ENCODE data around the gene MLXIPL.

The MLXIPL gene

DNA sequence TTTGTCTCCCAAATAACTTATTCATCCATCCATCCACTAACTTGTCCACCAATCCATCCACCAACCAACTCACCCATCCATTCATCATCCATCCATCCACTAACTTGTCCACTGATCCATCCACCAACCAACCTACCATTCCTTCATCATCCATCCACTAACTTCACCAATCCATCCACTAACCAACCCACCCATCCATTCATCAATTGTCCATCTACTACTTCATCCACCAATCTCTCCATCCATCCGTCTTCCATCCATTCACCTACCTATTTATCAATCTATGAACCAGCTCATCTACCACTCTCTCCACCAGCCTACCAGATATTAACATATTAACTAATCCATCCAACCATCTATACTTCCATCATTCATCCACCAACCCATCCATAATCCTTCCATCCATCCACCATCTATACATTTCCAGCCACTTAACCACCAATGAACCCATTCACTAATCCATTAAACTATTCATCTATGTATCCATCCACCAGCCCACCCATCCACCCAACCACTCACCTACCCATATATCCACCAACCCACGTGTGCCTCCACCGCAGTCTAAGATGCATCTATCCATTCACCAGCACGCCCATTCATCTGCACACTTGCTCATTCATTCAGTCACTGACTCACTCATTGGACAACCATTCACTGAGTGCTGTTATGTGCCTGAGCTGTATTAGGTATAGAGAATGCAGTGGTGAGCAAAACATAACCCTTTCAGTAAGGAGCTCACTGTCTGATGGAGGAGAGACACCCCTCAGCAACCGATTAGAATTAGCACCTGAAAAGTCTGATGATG, 26.1 kb downstream of the MLXIPL start:
- Histone ChIP-seq H3K36me3 (ENCODE audit: control insufficient read depth in 4 of 4, insufficient read depth in 4 of 4, low read length in 3 of 4) (no peaks in the 10 kb centered on the region), H3K4me3 (ENCODE audit: control insufficient read depth in 1 of 7, extremely low read depth in 1 of 7, insufficient read depth in 4 of 7, low read depth in 2 of 7, low read length in 6 of 7) (no peak overlapping the region), H3K27ac (ENCODE audit: insufficient read depth in 1 of 2, low read depth in 1 of 2, low read length in 2 of 2, poor library complexity in 1 of 2, severe bottlenecking in 2 of 2) (no peak overlapping the region), H3K9me3 (ENCODE audit: control extremely low read depth in 1 of 5, control insufficient read depth in 4 of 5, insufficient read depth in 2 of 5, low read depth in 1 of 5, low read length in 4 of 5) (no peaks in the 10 kb centered on the region), H3K27me3 (replicated peaks in 2 of 5; ENCODE audit: control insufficient read depth in 4 of 5, insufficient read depth in 5 of 5, low read length in 4 of 5) (peaks cover 4 to 86% (median 15%) of the 10 kb centered on the region in 5 experiments), H3K4me1 (ENCODE audit: control extremely low read depth in 1 of 4, control insufficient read depth in 4 of 4, insufficient read depth in 4 of 4, low read length in 3 of 4) (no peaks in the 10 kb centered on the region)
- no peak for DNase-seq
- WGBS (ENCODE audit: insufficient coverage), result 85% methylated on average over 4 of the region's 5 CpGs
- ChIA-PET POLR2A (no interaction called here), CTCF (interaction anchor here (0.6 to 1.5 kb wide), 3 partner anchors 9 to 137 kb away, joined by 3 to 6 read pairs (median 3); no protein-coding TSS in a partner anchor)

DNA sequence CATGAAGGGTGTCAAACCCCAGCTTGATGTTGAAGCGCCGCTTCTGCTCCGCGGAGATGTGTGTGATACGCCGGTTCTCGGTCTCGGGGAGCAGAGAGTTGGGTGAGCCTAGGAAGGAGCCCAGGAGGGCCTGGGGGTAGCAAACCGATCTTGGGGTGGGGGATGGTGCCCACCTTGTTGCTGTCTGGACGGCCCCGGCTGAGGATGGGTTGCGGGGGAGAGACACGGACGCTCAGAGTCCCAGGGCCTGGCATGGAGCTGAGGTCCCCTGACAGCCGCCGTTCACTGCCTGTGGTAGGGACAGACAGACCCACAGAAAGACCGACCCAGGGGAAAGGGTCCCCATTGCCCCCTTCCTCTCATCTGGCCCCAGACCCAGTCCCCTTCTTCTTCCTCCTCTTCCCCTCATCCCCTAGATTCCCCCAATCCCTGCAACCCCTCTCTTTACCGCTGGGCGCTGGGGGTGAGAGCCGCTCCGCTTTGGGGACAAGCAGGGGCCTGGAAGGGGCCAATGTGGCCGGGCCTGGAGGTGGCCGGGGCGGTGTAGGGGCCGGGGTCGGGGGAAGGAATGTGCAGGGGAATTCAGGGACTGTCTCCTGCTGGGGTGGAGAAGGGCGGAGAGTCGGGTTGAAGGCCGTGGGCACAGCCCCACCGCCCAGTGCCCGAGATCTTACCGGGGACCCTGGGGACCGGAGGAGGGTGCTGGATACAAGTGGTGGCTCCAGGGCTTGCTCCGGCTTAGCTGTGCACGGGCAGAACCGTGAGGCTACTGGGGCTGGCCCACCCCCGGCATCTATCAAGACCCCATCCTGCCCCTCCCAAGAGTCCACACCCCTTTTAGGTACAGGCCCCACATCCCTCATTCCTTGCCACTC, 27.9 kb downstream of the MLXIPL start:
- Histone ChIP-seq H3K27ac (ENCODE audit: insufficient read depth in 1 of 2, low read depth in 1 of 2, low read length in 2 of 2, poor library complexity in 1 of 2, severe bottlenecking in 2 of 2) (no peak overlapping the region), H3K27me3 (replicated peaks in 2 of 5; ENCODE audit: control insufficient read depth in 4 of 5, insufficient read depth in 5 of 5, low read length in 4 of 5) (peaks cover 4 to 77% (median 11%) of the 10 kb centered on the region in 5 experiments), H3K4me1 (ENCODE audit: control extremely low read depth in 1 of 4, control insufficient read depth in 4 of 4, insufficient read depth in 4 of 4, low read length in 3 of 4) (no peaks in the 10 kb centered on the region), H3K9me3 (ENCODE audit: control extremely low read depth in 1 of 5, control insufficient read depth in 4 of 5, insufficient read depth in 2 of 5, low read depth in 1 of 5, low read length in 4 of 5) (no peaks in the 10 kb centered on the region), H3K36me3 (ENCODE audit: control insufficient read depth in 4 of 4, insufficient read depth in 4 of 4, low read length in 3 of 4) (no peaks in the 10 kb centered on the region), H3K4me3 (ENCODE audit: control insufficient read depth in 1 of 7, extremely low read depth in 1 of 7, insufficient read depth in 4 of 7, low read depth in 2 of 7, low read length in 6 of 7) (no peak overlapping the region)
- POLR2A ChIA-PET, result no interaction called here
- DNase-seq, result no peak
- CTCF ChIA-PET, result interaction anchor here (1.2 to 1.8 kb wide), 2 partner anchors 10 to 258 kb away, joined by 3 to 11 read pairs; no protein-coding TSS in a partner anchor
- 68% methylated on average over 28 of the region's 37 CpGs for whole genome bisulfite sequencing (ENCODE audit: insufficient coverage)

DNA sequence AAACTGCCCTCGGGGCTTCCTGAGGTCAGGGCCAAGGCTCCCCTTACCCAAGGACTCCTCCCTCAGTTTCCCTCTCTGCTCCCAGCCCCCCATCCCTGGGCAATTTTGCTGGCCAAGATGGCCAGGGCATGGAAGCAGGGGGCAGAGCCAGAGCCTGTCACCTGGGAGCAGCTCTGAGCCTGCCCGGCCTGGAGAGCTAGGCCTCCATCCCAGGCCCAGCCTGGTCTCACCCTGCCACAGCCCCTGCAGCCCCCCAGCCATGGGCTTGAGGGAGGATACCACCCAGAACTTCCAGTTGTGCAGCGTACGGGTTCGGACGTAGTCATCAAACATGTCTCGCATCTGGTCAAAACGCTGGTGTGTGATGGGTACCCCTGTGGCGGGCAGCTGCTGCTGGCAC, 29.0 kb downstream of the MLXIPL start:
- Histone ChIP-seq H3K4me1 (ENCODE audit: control extremely low read depth in 1 of 4, control insufficient read depth in 4 of 4, insufficient read depth in 4 of 4, low read length in 3 of 4) (no peaks in the 10 kb centered on the region), H3K27me3 (replicated peaks in 2 of 5; ENCODE audit: control insufficient read depth in 4 of 5, insufficient read depth in 5 of 5, low read length in 4 of 5) (peaks cover 0 to 70% (median 11%) of the 10 kb centered on the region in 5 experiments), H3K36me3 (ENCODE audit: control insufficient read depth in 4 of 4, insufficient read depth in 4 of 4, low read length in 3 of 4) (no peaks in the 10 kb centered on the region), H3K4me3 (ENCODE audit: control insufficient read depth in 1 of 7, extremely low read depth in 1 of 7, insufficient read depth in 4 of 7, low read depth in 2 of 7, low read length in 6 of 7) (no peak overlapping the region), H3K9me3 (ENCODE audit: control extremely low read depth in 1 of 5, control insufficient read depth in 4 of 5, insufficient read depth in 2 of 5, low read depth in 1 of 5, low read length in 4 of 5) (no peaks in the 10 kb centered on the region), H3K27ac (ENCODE audit: insufficient read depth in 1 of 2, low read depth in 1 of 2, low read length in 2 of 2, poor library complexity in 1 of 2, severe bottlenecking in 2 of 2) (no peak overlapping the region)
- WGBS (ENCODE audit: insufficient coverage), result 92% methylated on average over 6 of the region's 9 CpGs
- no peak for DNase-seq
- ChIA-PET POLR2A (no interaction called here), CTCF (interaction anchor here (1.2 to 1.8 kb wide), 2 partner anchors 11 to 259 kb away, joined by 3 to 11 read pairs; no protein-coding TSS in a partner anchor)

DNA sequence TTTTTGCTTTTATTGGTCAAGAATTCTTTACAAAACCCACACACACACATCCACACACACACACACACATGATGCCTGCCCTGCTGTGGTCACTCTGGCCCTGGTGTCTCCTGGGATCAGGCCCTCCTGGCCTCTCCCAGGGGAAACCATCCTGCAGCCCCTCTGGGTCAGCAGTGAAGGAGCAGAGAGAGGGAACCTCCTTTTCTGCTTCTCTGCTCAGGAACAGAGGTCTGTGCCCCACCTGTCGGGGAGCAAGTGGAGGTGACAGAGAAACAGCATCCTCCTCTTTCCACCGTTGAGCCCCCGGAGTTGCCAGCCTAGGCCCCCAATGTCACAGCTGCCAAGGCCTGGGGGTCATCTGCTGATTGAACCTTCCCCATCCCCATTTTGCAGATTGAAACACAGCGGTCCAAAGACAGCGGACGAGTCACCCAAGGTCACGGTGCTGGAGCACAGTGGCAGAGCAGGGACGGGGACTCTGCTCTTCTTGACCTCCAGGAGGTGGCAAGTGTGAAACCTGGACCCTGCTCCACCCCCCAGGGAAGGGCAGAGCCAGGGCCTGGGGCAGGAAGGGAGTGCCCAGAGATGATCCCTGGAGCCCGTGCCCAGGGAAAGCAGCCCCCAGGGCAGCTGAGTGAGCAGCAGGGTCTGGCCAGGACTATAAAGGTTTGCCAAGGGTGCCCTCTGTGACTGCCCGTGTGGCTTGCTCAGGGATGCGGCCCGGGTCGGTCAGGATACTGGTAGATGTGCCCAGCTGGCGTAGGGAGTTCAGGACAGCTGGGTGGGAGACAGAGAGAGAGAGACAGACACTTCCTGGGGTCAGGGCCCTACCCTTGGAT, 30.9 kb downstream of the MLXIPL start:
- H3K4me1 ChIP-seq (ENCODE audit: control extremely low read depth in 1 of 4, control insufficient read depth in 4 of 4, insufficient read depth in 4 of 4, low read length in 3 of 4), result no peaks in the 10 kb centered on the region
- WGBS (ENCODE audit: insufficient coverage), result 83% methylated on average over 14 of the region's 14 CpGs
- no peaks in the 10 kb centered on the region for H3K36me3 ChIP-seq (ENCODE audit: control insufficient read depth in 4 of 4, insufficient read depth in 4 of 4, low read length in 3 of 4)
- DNase-seq, result no peak
- no peak overlapping the region for H3K27ac ChIP-seq (ENCODE audit: insufficient read depth in 1 of 2, low read depth in 1 of 2, low read length in 2 of 2, poor library complexity in 1 of 2, severe bottlenecking in 2 of 2)
- CTCF ChIA-PET, result interaction anchor here (1.2 to 1.5 kb wide), 3 partner anchors 12 to 75 kb away, joined by 3 to 5 read pairs (median 3); no protein-coding TSS in a partner anchor
- no peak overlapping the region for H3K4me3 ChIP-seq (ENCODE audit: control insufficient read depth in 1 of 7, extremely low read depth in 1 of 7, insufficient read depth in 4 of 7, low read depth in 2 of 7, low read length in 6 of 7)
- peaks cover 0 to 52% (median 8%) of the 10 kb centered on the region in 5 experiments for H3K27me3 ChIP-seq (replicated peaks in 2 of 5; ENCODE audit: control insufficient read depth in 4 of 5, insufficient read depth in 5 of 5, low read length in 4 of 5)
- H3K9me3 ChIP-seq (ENCODE audit: control extremely low read depth in 1 of 5, control insufficient read depth in 4 of 5, insufficient read depth in 2 of 5, low read depth in 1 of 5, low read length in 4 of 5), result no peaks in the 10 kb centered on the region
- POLR2A ChIA-PET, result no interaction called here

- no peaks in the 10 kb centered on the region for H3K36me3 ChIP-seq (ENCODE audit: control insufficient read depth in 4 of 4, insufficient read depth in 4 of 4, low read length in 3 of 4)
- POLR2A ChIA-PET, result interaction anchor here (1.0 kb wide), 1 partner anchor 9 kb away, joined by 3 read pairs; the partner anchor contains the start of gene TBL2
- peaks cover 0 to 2% (median 0%) of the 10 kb centered on the region in 5 experiments for H3K27me3 ChIP-seq (replicated peaks in 2 of 5; ENCODE audit: control insufficient read depth in 4 of 5, insufficient read depth in 5 of 5, low read length in 4 of 5)
- H3K4me1 ChIP-seq (ENCODE audit: control extremely low read depth in 1 of 4, control insufficient read depth in 4 of 4, insufficient read depth in 4 of 4, low read length in 3 of 4), result peaks cover under 1 to 18% (median 9%) of the 10 kb centered on the region in 4 experiments
- no peak for DNase-seq
- H3K27ac ChIP-seq (ENCODE audit: insufficient read depth in 1 of 2, low read depth in 1 of 2, low read length in 2 of 2, poor library complexity in 1 of 2, severe bottlenecking in 2 of 2), result no peak overlapping the region
- H3K9me3 ChIP-seq (ENCODE audit: control extremely low read depth in 1 of 5, control insufficient read depth in 4 of 5, insufficient read depth in 2 of 5, low read depth in 1 of 5, low read length in 4 of 5), result no peaks in the 10 kb centered on the region
- H3K4me3 ChIP-seq (ENCODE audit: control insufficient read depth in 1 of 7, extremely low read depth in 1 of 7, insufficient read depth in 4 of 7, low read depth in 2 of 7, low read length in 6 of 7), result no peak overlapping the region
- WGBS (ENCODE audit: insufficient coverage), result 95% methylated on average over 11 of the region's 12 CpGs
- CTCF ChIA-PET, result interaction anchor here (0.8 to 1.7 kb wide), 3 partner anchors 19 to 20 kb away, joined by 3 to 6 read pairs (median 3); no protein-coding TSS in a partner anchor
Measured at GRCh38 chr7:73586911-73587310, 37.4 kb downstream of the MLXIPL start.

- H3K27me3 ChIP-seq (replicated peaks in 2 of 5; ENCODE audit: control insufficient read depth in 4 of 5, insufficient read depth in 5 of 5, low read length in 4 of 5), result peaks cover 0 to 2% (median 0%) of the 10 kb centered on the region in 5 experiments
- H3K9me3 ChIP-seq (ENCODE audit: control extremely low read depth in 1 of 5, control insufficient read depth in 4 of 5, insufficient read depth in 2 of 5, low read depth in 1 of 5, low read length in 4 of 5), result no peaks in the 10 kb centered on the region
- DNase-seq, result no peak
- CTCF ChIA-PET, result interaction anchor here (1.7 kb wide), 1 partner anchor 21 kb away, joined by 8 read pairs; no protein-coding TSS in a partner anchor
- H3K36me3 ChIP-seq (ENCODE audit: control insufficient read depth in 4 of 4, insufficient read depth in 4 of 4, low read length in 3 of 4), result no peaks in the 10 kb centered on the region
- H3K27ac ChIP-seq (ENCODE audit: insufficient read depth in 1 of 2, low read depth in 1 of 2, low read length in 2 of 2, poor library complexity in 1 of 2, severe bottlenecking in 2 of 2), result no peak overlapping the region
- peaks cover 4 to 29% (median 14%) of the 10 kb centered on the region in 4 experiments for H3K4me1 ChIP-seq (ENCODE audit: control extremely low read depth in 1 of 4, control insufficient read depth in 4 of 4, insufficient read depth in 4 of 4, low read length in 3 of 4)
- POLR2A ChIA-PET, result interaction anchor here (0.7 kb wide), 1 partner anchor 15 kb away, joined by 3 read pairs; no protein-coding TSS in a partner anchor
- WGBS (ENCODE audit: insufficient coverage), result 100% methylated on average over 2 of the region's 2 CpGs
- H3K4me3 ChIP-seq (ENCODE audit: control insufficient read depth in 1 of 7, extremely low read depth in 1 of 7, insufficient read depth in 4 of 7, low read depth in 2 of 7, low read length in 6 of 7), result no peak overlapping the region
Measured at GRCh38 chr7:73585196-73585595, 39.1 kb downstream of the MLXIPL start.

All from common myeloid progenitor, CD34-positive (primary cell).